GM19025 (cell line): Measurements from ENCODE around the gene RETREG2.

Experiments used
- ATAC-seq: cut with Tn5 transposase; IDR thresholded peaks from one replicate; pipeline ENCODE4 v1.9.1; 2021; ENCODE audit warnings: mild to moderate bottlenecking, low read depth, moderate library complexity; ENCODE audit not compliant: unreplicated experiment

Gene RETREG2

GRCh38 chr2:219230059-219230540 is 52.0 kb downstream of the RETREG2 start:
- no peak for ATAC-seq

- ATAC-seq = no peak
These were observed 56.3 kb downstream of the RETREG2 start for GRCh38 chr2:219234331-219234730.
